HG03139 (cell line): ENCODE data around the gene TET1.
"Not testable (repeated sequence)": the region's sequence is repeated elsewhere in the genome, so short reads cannot be mapped to it uniquely, and the experiment has no call there.

ENCODE experiments used
- ATAC-seq: cut with Tn5 transposase; IDR thresholded peaks from one replicate; pipeline ENCODE4 v1.9.1; 2021; ENCODE audit not compliant: unreplicated experiment

The TET1 gene

DNA sequence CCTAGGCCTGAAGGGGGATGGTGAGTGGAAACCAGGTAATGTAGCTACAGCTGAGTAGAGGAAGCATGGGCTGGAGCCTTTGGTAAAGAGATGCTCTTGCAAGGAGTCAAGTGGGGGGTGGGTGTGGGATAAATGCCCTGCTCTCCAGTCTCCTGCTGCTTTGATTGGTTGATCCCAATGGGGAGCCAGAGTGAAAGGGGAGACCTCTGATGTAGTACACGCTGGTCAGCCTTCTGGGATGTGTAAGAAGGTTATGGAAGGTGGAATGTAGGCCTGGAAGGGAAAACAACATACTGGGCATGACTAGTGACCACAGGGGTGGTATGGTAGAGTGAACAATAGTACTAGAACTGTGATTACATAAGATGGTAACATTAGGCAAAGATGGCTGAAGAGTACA, 44.3 kb downstream of the TET1 start:
- no peak for ATAC-seq

DNA sequence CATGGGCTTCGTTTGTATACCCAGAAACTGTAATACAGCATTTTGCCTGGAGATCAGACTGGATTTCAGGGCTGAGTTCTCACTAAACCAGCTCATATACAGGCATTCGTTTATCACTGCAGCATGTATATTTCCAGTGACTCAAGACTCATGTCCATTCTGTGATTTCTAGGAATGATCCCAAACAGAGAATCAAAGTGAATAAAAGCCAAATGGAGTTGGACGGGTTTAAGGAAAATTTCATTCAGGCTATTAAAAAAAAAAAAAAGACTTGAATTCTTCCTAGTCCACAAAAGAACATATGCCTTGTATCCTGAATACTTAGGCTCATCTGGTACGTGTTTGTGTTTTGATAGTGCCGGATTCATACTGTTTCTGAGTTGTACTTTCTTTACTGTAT, 46.8 kb downstream of the TET1 start:
- no peak for ATAC-seq

DNA sequence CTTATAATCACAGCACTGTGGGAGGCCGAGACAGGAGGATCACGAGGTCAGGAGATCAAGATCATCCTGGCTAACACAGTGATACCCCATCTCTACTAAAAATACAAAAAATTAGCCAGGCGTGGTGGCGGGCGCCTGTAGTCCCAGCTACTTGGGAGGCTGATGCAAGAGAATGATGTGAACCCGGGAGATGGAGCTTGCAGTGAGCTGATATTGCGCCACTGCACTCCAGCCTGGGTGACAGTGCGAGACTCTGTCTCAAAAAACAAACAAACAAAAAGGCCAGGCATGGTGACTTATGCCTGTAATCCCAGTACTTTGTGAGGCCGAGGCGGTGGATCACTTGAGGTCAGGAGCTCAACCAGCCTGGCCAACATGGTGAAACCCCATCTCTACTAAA, 49.9 kb downstream of the TET1 start:
- ATAC-seq: not testable (repeated sequence)

DNA sequence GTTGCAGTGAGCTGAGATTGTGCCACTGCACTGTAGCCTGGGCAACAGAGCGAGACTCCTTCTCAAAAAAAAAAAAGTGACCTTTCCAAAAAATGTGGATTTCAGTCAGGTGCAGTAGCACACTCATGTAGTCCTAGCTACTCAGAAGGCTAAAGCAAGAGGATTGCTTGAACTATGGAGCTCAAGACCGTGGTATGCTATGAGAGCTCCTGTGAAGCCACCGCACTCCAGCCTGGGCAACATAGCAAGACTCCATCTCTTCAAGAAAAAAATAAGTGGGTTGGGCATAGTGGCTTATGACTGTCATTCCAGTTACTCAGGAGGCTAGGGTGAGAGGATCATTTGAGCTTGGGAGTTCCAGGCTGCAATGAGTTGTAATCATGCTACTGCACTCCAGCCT, 51.1 kb downstream of the TET1 start:
- ATAC-seq: no peak

DNA sequence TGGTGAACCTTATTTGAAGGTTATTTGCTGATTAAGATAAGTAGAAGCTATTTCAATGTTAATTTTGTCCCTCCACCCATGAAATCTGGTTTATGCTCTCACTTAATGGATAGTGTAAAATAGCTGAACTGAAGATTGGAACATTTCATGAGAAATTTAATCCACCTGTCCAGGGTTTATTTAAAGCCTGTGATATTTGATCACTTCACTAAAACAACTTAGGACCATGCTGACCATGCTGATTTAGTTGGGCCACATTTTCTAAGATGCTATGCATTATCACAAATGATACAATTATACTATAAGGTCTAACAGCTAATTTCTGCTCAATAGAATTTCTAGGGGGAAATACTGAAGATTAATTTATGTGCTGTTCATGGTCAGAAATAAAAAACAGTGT, 53.8 kb downstream of the TET1 start:
- ATAC-seq: not testable (repeated sequence)

DNA sequence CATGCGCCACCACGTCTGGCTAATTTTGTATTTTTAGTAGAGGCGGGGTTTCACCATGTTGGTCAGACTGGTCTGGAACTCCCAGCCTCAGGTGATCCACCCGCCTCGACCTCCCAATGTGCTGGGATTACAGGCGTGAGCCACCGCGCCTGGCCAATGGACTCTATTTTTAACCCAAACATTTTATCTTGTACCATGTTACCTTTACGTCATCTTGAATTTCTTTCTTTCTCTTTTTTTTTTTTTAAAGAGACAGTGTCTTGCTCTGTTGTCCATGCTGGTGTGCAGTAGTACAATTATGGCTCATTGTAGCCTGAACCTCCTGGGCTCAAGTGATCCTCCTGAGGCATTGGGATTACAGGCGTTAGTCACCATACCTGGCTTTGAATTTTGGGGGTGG, 57.6 kb downstream of the TET1 start:
- not testable (repeated sequence) for ATAC-seq

DNA sequence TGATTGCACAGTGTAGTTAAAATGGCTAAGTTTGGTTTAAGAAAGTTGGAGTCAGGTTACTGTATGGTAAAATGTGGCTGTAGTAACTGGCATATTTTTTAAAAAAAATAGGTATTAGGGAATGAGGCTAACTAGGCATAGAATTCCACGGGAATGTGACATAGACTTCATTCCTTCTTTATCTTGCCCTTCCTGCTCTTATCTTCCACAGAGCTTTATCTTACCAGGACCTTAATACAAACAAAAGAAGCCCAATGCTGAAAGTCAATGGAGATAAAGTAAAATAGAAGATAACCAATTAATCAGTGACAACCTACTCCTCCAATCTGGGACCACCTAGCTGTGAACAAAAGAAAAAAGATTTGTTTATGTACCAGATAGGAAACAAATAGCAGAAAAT, 58.1 kb downstream of the TET1 start:
- no peak for ATAC-seq

DNA sequence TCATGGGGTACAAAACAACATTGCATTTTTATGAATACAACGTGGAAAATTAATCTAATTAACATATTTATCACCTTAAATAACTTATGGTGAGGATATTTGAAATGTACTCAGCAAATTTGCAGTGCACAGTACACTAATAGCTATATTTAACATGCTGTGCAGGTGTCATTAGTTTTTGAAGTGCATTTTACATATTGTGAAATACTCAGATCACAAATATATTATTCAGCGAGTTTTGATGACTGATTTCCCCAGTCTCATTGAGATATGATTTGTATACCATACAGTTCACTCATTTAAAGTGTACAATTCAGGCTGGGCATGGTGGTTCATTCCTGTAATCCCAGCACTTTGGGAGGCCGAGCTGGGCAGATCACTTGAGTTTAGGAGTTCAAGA, 59.5 kb downstream of the TET1 start:
- no peak for ATAC-seq

DNA sequence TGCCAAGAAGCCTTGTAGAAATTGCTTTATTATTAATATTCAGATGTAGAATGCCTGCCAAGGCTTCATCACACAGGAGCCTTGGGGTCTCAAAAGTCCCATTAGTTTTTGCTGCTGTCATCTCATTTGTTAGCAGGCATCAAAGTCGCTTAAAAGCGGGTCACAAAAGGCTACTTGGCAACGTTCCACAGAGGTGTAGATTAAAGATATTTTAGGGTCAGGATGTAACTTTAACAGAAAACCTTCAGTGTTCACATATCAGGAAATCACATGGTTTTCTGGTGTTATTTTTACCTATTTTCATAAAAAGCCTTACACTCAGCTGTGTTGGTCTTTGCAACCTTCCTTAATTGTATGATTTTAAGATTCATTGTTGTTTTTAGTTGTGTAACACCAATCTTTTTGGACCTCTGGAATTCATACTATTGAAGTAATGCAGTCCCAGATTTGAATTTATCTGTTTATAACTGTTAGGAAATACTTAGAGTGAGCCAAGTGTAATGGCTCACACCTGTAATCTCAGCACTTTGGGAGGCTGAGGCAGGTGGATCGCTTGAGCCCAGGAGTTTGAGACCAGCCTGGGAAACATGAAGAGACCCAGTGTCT, 65.3 kb downstream of the TET1 start:
- ATAC-seq: no peak

DNA sequence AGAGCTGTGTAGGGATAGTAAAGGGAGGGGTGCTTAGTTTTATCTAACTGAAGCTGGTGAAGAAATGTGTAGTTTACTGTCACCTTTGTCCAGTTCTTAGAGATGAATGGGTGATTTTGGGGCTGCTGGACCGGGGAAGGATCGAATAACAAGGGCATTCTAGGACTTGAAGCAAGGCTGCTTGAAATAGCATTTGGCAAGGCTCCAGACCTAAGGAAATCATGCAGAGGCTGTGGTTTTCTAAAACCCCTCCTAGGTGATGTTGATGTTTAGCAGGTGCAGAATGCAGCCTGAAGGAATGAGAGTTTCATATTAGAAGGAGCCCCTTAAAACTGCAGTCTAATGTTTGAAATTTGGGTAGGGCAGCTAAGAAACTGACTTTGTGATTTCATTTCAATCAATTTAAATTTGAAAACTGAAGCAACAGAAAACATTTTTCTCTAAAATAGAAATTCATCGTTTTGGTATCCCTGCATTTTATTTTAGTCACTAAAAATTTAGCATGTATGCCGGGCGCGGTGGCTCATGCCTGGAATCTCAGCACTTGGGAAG, 68.5 kb downstream of the TET1 start:
- ATAC-seq: no peak

DNA sequence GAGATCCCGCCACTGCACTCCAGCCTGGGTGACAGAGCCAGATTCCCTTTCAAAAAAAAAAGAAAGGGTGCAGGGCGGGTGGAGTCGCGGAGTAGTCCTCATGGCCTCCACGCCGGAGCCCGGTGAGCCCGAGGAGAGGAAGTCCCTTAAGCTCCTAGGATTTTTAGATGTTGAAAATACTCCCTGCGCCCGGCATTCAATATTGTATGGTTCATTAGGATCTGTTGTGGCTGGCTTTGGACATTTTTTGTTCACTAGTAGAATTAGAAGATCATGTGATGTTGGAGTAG, 72.1 kb downstream of the TET1 start:
- not testable (repeated sequence) for ATAC-seq

DNA sequence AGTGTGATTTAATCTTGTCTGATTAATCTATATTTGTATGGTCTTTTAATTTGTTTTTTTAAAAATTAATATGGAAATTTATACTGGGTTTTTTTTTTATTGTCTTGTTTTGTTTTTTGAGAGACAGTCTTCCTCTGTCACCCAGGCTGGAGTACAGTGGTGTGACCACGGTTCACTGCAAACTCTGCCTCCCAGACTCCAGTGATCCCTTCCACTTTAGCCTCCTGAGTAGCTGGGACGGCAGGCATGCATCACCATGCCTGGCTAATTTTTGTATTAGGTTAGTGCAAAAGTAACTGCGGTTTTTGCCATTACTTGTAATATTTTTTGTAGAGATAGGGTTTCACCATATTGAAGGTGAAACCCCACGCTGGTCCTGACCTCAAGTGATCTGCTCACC, 73.1 kb downstream of the TET1 start:
- no peak for ATAC-seq

DNA sequence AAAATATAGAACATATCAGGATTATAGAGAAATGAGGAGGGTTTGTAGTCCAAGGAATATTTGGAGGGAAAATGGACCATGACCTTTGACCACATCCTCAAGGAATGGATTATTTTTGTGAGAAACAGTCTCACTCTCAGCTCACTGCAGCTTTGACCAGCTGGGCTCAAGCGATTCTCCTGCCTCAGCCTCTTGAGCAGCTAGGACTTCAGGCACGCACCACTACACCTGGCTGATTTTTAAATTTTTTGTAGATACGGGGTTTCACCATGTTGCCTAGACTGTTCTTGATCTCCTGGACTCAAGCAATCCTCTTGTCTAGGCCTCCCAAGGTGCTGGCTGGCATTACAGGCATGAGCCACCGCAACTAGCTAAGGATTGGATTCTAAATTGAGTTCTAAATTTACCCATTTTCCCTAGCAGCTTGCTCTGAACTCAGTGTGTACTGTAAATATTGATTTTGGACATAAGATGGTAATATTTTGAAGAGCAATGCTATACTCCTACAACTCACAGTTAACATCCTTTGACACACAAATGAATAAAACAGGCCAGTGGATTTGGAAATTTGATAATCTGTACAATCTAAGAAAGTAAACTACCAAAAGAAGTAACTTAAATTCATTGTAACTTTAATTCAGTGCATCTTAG, 73.8 kb downstream of the TET1 start:
- ATAC-seq: no peak

DNA sequence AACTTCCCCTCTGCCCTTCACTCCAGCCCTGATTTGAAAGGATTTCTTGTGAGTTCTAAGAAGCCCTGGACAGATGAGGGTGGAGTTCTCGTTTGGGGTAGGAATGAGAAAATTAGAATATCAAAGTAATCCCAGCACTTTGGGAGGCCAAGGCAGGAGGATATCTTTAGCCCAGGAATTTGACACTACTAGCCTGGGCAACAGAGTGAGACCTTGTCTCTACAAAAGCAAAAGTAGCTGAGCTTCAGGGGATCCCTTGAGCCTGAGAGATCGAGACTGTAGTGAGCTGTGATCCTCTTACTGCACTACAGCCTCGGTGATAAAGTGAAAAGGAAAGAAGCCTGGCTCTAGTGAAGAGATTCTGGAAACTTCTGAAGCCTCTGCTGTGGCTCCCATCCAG, 76.2 kb downstream of the TET1 start:
- no peak for ATAC-seq

DNA sequence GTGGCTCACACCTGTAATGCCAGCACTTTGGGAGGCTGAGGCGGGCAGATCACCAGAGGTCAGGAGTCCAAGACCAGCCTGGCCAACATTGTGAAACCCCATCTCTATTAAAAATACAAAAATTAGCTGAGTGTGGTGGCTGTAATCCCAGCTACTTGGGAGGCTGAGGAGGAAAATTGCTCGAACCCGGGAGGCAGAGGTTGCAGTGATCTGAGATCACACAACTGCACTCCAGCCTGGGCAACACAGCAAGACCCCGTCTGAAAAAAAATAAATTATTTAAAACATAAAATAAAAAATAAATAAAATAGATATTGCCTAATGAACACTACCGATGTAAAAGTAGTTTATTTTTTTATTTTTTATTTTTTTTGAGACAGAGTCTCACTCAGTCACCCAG, 83.4 kb downstream of the TET1 start:
- not testable (repeated sequence) for ATAC-seq

DNA sequence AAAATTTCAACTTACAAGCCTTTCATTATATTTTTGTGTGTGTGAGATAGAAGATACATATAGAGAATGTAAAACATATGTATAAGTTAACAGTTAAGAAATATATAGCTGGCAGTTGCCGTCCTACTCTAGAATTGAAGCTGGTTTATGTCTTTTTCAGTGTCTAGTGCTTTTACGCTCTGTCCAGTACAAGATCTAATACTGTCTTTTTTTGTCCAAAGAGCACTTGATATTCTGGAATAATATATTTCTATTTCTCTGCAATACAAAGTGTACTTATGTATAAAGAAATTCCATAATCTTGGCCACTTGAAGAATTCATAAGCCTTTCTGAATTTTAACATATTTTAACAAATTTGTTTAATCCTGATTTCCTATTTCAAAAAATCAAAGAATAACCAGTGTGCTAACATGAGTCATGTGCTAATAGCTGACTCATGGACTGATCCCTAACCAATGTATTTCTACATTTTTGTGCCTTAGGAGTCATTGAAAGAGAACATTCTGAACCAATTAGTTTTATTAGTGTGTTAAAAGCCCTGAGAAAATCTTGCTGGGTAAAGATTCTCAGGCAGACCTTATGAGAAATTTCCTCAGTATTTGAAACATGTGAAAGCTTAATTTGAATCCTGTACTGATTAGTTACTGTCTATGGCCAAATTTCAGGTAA, 87.7 kb downstream of the TET1 start:
- ATAC-seq: no peak

DNA sequence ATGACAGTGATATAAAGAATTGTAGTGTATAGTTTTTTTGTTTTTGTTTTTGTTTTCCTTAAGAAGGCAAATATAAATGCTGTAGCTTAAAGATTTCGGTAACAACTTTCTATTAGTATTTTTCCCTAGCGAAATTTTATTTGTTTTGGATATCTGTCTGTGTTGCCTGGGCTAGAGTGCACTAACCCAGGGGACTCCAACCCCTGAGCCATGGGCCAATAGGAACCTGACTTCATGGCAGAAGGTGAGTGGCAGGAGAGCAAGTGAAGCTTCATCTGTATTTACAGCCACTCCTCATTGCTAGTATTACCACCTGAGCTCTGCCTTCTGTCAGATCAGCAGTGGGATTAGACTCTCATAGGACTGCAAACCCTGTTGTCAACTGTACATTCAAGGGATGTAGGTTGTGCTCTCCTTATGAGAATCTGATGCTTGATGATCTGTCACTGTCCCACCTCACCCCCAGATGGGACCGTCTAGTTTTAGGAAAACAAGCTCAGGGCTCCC, 95.5 kb downstream of the TET1 start:
- ATAC-seq: no peak

DNA sequence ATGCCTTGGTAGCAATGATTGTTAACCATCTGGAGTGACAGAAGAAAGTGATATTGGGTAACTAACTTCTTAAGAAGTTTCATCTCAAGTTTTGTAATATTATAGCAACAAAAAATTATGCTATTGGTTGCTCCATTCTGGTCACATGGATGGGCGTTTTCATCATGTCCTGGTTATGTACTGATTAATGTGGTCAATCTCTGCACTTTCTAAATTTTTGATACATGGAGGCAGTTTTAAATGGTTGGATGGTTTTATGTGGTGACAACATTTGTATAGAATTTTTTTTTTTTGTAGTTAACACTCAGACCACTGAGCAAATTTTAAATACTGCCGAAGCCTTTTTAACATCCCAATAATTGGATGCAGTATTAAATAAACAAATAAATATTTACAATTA, 105.7 kb downstream of the TET1 start:
- no peak for ATAC-seq

DNA sequence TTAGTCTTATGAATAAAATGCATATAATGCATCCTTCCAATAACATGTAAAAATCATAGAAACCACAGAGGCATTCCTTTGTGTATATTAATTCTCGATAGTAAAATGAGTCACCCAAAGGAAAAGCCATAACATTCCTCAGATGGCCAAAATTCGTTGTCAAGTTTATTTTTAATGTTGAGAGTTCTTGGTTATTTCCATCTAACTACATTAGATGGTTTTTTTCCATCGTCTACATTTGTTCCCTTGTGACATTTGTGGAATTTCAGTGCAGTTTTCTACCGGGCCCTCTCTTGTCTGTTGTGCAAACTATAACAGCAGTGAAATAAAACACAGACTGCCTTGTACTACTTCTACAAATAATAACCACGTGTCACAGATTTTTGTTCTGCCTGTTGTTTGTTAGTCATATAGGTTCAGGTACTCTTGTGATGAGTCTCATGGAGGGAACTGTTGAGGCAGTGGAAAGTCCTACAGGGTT, 106.2 kb downstream of the TET1 start:
- no peak for ATAC-seq

DNA sequence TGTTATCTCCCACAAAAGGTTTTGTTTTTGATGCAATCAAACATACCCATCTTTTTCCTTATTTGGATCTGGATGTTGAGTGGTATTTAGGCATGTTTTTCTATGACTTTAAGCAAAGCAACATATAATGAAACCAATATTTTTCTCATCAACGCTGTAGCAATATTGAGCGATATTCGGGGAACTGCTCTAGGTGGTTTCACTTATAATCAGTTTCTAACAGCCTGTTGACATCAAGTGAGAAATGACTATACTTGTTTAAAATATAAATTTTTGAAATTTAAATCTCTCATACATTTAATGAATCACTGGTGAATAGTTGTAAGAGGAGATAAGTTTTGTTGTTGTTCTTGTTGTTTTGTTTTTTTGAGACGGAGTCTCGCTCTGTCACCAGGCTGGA, 108.1 kb downstream of the TET1 start:
- no peak for ATAC-seq

DNA sequence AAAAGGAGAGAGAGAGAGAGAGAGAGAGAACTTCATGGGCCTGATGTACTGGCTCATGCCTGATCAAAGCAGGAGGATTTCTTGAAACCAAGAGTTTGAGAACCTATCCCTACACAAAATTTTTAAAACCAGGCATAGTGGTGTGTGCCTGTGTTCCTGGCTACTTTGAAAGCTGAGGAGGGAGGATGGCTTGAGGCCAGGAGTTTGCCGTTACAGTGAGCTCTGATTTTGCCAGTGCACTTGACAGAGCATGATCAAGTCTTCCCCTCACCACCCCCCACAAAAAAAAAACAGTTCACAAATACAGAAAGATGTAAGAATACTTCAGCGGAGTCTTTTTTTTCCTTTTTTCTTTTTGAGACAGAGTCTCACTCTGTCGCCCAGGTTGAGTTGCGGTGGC, 108.8 kb downstream of the TET1 start:
- ATAC-seq: no peak

DNA sequence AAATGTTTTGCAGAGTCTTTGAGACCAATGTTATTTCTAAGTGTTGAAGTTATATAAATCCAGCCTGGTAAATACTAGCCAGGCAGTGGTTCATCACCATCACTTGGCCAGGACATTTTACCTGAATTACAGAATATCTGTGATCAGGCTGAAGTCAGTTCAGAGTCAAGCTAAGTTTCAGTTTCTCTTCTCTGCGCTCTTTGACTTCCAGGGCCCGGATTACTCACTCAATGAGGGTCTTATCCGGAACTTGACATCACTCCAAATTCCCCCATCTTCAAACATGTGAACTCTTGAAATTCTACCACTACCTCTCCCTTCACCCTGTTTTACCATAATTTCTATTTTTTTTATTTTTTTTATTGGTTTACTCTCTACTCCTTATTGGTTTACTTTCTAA, 124.3 kb downstream of the TET1 start:
- no peak for ATAC-seq
